Parathyroid adenoma (tissue), 2 donors: Measurements from ENCODE around the gene MT1E.
A peak's percentile ranks its signal among the peaks of the same experiment; 100 is the strongest.
"Not testable (repeated sequence)": the region's sequence is repeated elsewhere in the genome, so short reads cannot be mapped to it uniquely, and the experiment has no call there.

Experiments used
- H2AFZ ChIP-seq: fragments of 300-600 bp; sonication (generic); one replicate; pipeline ENCODE4 v1.7.0; 2017; ENCODE audit warnings: antibody characterized with exemption, mild to moderate bottlenecking
- H3K27ac ChIP-seq: fragments of 300-600 bp; sonication (generic); one replicate; pipeline ENCODE4 v1.7.0; 2017
- H3K27me3 ChIP-seq: fragments of 300-600 bp; sonication (generic); one replicate; pipeline ENCODE4 v1.7.0; 2017; ENCODE audit warnings: low read length; ENCODE audit not compliant: control insufficient read depth, insufficient read depth
- H3K36me3 ChIP-seq: fragments of 300-600 bp; sonication (generic); one replicate; pipeline ENCODE4 v1.7.0; 2017; ENCODE audit warnings: low read length; ENCODE audit not compliant: control insufficient read depth, insufficient read depth
- H3K4me1 ChIP-seq: fragments of 300-600 bp; sonication (generic); one replicate; pipeline ENCODE4 v1.7.0; 2017; ENCODE audit warnings: control low read depth
- H3K4me2 ChIP-seq: fragments of 300-600 bp; sonication (generic); one replicate; pipeline ENCODE4 v1.7.0; 2017; ENCODE audit warnings: low read length
- H3K4me3 ChIP-seq: fragments of 300-600 bp; sonication (generic); one replicate; pipeline ENCODE4 v1.7.0; 2017; ENCODE audit warnings: low read depth, low read length
- H3K79me2 ChIP-seq: fragments of 300-600 bp; sonication (generic); one replicate; pipeline ENCODE4 v1.7.0; 2017; ENCODE audit warnings: control low read depth
- H3K9ac ChIP-seq: fragments of 300-600 bp; sonication (generic); one replicate; pipeline ENCODE4 v1.7.0; 2017; ENCODE audit warnings: mild to moderate bottlenecking
- H3K9me3 ChIP-seq: fragments of 300-600 bp; sonication (generic); one replicate; pipeline ENCODE4 v1.7.0; 2017; ENCODE audit warnings: low read length; ENCODE audit not compliant: control insufficient read depth
- CTCF ChIP-seq: fragments of 300-600 bp; sonication (generic); IDR thresholded peaks from one replicate; pipeline ENCODE4 v1.7.0; 2017; ENCODE audit warnings: antibody characterized with exemption, mild to moderate bottlenecking
- donor health status: primary hyperparathyroidism.

The MT1E gene

GRCh38 chr16:56673921-56674320, 48.3 kb downstream of the MT1E start:
- Histone ChIP-seq H3K27ac (no peak overlapping the region), H3K79me2 (no peaks in the 10 kb centered on the region), H3K4me2 (no peak overlapping the region), H3K4me1 (no peaks in the 10 kb centered on the region), H3K36me3 (no peaks in the 10 kb centered on the region), H3K9ac (no peak overlapping the region), H3K9me3 (no peaks in the 10 kb centered on the region), H3K4me3 (no peak overlapping the region), H2AFZ (no peak overlapping the region), H3K27me3 (no peaks in the 10 kb centered on the region)
- TF ChIP-seq CTCF: peak; percentile 82

- H3K36me3 ChIP-seq: not testable (repeated sequence)
These were observed 49.0 kb downstream of the MT1E start for GRCh38 chr16:56674570-56674969.

GRCh38 chr16:56675685-56676210, 50.2 kb downstream of the MT1E start:
- Histone ChIP-seq H2AFZ (no peak overlapping the region), H3K79me2 (no peaks in the 10 kb centered on the region), H3K27me3 (no peaks in the 10 kb centered on the region), H3K9me3 (no peaks in the 10 kb centered on the region), H3K4me3 (no peak overlapping the region), H3K36me3 (no peaks in the 10 kb centered on the region), H3K27ac (no peak overlapping the region), H3K4me2 (no peak overlapping the region), H3K4me1 (no peaks in the 10 kb centered on the region), H3K9ac (no peak overlapping the region)
- no peak for TF ChIP-seq CTCF

More at GRCh38 chr16:56674570-56674969, 49.0 kb downstream of the MT1E start:
- H3K9ac ChIP-seq, H3K4me3 ChIP-seq, H3K9me3 ChIP-seq, H3K79me2 ChIP-seq, H3K4me1 ChIP-seq, H3K4me2 ChIP-seq, H2AFZ ChIP-seq, H3K27me3 ChIP-seq, H3K27ac ChIP-seq: not testable (repeated sequence)
